ENCODE results near the gene BANP.

BANP gene

DNA sequence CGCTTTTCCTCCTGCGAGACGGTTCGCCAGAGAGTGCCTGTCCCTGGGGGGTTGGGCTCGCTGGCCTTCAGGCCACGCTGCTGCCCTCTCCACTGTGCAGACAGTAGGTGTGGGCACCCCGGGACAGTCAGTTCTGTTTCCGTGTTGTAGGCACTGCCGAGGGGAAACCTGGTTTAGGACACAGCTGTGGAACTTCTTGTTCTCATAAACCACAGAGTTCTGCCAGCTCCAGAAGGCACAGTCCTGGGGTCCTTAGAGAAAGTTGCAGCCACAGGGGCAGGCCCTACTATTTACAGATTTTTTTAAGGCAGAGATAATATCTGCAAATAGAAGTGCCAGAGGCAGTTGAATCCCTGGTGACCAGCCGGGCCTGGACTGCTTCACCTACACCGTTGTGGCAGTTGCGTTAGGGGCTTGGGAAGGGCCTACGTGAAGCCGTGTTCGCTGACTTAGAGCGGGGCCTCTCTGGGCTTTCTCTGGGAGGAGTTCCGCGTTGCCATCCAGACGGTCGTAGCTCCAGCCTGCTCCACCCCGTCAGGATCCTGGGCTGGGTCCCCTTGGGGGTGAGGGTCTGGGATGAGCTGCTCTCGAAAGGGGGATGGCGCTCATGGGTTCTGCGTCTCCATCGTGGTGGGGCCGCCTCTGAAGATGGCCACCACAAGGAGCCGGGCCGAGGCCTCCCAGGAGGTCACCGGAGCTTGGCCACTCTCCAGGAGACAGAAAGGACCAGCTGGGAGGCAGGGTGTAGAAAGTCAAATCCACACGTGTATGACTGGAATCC, 126.3 kb downstream of the BANP start:
- H3K27ac ChIP-seq = no peak overlapping the region
- DNase-seq (ENCODE audit: low spot score) = no peak
- TF ChIP-seq, protein P1, sequence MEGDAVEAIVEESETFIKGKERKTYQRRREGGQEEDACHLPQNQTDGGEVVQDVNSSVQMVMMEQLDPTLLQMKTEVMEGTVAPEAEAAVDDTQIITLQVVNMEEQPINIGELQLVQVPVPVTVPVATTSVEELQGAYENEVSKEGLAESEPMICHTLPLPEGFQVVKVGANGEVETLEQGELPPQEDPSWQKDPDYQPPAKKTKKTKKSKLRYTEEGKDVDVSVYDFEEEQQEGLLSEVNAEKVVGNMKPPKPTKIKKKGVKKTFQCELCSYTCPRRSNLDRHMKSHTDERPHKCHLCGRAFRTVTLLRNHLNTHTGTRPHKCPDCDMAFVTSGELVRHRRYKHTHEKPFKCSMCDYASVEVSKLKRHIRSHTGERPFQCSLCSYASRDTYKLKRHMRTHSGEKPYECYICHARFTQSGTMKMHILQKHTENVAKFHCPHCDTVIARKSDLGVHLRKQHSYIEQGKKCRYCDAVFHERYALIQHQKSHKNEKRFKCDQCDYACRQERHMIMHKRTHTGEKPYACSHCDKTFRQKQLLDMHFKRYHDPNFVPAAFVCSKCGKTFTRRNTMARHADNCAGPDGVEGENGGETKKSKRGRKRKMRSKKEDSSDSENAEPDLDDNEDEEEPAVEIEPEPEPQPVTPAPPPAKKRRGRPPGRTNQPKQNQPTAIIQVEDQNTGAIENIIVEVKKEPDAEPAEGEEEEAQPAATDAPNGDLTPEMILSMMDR (IDR thresholded peaks at IDR 0.05) = no peak
- H3K4me3 ChIP-seq = no peak overlapping the region

DNA sequence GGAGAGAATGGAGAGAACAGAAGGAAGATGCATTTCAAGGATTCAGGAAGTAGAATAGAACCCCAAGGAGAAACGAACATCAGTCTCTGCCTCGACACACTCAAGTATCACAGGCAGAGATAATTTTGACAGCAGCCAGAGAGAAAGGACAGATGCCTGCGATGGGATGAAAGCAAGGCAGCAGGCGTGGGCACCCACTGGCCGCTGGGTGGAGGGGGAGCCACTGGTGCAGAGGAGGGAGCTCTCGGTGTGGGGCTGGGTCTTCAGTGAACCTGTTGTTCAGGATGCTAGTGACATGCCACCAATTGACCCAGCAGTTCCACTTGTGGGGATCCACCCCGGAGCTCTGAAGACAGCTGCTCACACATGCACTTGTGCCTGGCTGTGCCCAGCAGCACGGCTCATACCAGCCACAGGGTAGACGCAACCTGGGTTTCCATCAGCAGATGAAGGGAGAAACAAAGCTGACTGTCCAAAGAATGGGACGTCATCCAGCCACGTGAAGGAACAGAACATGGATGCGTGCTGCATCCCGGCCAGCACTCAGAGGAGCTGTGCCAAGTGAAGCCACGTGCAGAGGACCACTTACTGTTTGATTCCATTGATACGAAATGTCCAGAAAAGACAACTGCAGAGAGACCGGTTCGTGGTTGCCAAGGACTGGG, 127.0 kb downstream of the BANP start:
- Histone ChIP-seq H3K27ac (no peak overlapping the region), H3K4me3 (no peak overlapping the region)
- DNase-seq (ENCODE audit: low spot score) = no peak
- TF ChIP-seq, protein P1 (IDR thresholded peaks at IDR 0.05) = no peak

DNA sequence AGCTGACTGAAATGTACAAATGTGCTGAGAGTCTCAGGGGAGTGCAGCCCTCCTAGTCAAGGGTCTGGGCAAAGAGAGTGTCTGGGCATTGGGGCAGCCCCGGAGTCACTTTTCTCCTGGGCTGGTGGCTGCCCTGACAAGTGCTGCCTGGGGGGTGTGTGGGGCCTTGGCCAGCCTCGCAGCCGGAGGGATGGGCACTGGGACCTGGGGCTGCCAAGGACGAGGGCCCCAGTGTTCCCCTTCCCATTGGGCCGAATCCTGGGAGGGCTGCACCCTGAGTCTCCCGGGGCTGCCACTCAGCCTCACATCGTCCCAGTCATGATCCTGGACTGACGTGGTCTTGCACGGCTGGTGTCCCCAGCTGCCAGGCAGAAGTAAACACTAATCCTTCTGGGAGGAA, 132.3 kb downstream of the BANP start:
- no peak overlapping the region for H3K4me3 ChIP-seq
- no peak for DNase-seq (ENCODE audit: low spot score)
- H3K27ac ChIP-seq = no peak overlapping the region
- TF ChIP-seq, protein P1 (IDR thresholded peaks at IDR 0.05) = no peak

DNA sequence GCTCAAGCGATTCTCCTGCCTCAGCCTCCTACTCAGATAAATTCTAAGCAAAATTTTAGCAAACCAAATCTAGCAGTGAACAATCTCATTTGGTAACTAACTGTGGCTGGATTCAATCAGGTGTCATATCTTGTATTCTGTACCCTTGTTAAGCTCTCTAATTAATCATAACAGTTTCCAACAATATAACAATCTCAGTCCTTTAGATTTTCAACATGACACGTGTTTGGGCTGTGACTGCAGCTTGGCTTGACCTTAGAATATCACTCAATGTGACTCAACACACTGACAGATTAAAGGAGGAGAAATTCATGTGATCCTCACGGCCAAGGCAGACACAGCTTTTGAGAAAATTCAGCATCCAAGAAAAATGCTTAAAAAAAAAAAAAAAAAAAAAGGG, 133.6 kb downstream of the BANP start:
- no peak for DNase-seq (ENCODE audit: low spot score)
- TF ChIP-seq, protein P1 (IDR thresholded peaks at IDR 0.05) = no peak

DNA sequence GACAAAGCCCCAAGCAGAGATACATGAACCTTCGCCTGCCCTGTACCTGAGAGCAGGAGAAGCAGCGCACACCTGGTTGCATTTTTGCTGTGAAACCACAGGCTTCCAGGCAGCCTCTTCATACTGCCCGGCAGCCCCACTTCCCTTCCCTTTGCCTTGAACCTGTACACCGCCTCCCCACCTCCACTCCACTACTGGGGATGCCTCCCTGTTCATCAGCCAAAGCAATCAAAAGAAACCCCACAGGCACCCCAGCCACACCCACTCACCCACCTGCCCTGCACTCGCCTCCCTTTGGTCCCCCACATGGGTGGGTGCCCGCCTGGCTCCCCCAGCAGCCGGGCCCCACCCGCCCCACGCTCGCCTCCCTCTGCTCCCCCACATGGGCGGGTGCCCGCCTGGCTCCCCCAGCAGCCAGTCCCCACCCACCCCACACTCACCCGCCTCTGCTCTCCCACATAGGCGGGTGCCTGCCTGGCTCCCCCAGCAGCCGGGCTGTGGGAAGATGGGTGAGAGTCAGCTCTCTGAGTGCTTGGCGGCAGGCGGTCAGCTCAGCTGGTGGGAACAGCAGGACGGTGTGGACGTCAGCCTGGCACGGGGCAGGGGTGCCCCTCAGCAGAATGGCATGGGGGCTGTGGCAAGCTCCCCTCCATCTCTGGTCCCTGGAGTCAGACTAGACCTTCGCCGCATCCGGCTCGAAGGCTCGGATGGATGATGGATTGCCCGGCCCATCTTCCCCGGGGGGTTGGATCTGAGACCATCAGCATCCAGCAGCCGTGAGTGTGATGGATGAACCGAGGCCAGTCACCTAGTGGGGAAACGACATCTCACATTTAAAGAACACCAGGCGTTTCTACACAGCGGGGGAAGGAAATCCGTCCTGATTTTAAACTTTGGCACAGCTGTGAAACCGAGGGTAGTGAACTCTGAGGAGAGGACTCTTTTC, 135.6 kb downstream of the BANP start:
- DNase-seq (ENCODE audit: low spot score) = no peak
- H3K27ac ChIP-seq = no peak overlapping the region
- no peak overlapping the region for H3K4me3 ChIP-seq
- TF ChIP-seq, protein P1 (IDR thresholded peaks at IDR 0.05) = no peak

More for the DNA sequence above, 133.6 kb downstream of the BANP start:
- no peak overlapping the region for H3K4me3 ChIP-seq
- no peak overlapping the region for H3K27ac ChIP-seq

DNA sequence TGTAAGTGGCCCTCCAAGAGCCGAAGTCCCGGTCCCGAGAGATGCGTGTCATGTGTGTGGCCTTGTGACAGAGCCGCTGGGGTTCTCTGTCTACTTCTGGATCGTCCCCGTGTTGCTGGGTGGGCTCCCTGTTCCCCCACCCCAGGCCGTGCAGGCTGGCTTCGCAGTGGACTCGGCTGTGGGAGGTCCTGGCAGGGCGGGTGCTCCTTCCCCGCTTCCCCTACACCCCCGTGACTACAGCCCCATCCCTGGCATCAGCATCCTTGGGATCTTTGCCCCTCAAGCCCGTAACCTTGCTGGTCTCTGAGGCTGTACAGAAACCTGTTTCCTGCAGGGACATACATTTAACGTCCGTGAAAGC, 136.3 kb downstream of the BANP start:
- TF ChIP-seq, protein P1 (IDR thresholded peaks at IDR 0.05) = no peak
- no peak overlapping the region for H3K4me3 ChIP-seq
- peak overlapping the region in 1 of 2 donors; percentile 46 for H3K27ac ChIP-seq
- DNase-seq (ENCODE audit: low spot score) = no peak

Measured in coronary artery (tissue), 2 donors.